Activated CD8-positive, alpha-beta memory T cell treated with anti-CD3 and anti-CD28 coated beads, Interleukin-2, amount 50 U/mL, for 48 hours (primary cell): Measurements from ENCODE around the gene RAB30.

Experiments used
- DNase-seq: peaks from one replicate; pipeline ENCODE4 v3.0.0-alpha.2; 2020

RAB30 gene

DNA sequence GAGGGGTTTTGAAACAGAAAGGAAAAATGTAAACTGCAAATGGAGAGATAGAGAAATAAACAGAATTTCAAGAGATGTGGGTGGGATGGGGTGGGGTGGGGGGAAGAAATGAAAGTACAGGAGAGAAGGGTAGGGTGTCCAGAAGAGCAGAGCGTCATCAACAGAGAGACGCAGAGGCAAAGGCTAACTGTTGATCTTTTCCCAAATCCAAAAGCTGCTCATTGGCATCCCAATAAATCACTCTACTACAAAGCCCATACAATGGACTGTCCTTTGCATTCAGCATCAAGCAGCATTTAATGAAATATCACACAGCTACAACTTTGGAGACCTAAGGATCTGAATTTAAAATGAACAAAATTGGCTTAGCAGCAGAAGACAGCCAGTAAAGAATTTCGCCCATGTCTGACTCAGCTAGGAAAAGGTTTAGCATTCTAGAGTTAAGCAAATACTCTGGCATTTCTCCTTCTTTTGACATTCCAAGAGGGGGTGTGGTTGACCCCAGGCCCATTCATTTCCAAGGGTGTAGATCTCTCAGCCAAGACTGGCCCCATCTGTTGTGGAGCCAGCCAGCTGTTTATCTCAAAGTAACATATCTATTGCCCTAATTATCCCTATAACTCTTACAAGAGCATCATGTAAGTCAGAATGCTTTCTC, 1.5 kb downstream of the RAB30 start:
- DNase-seq, result no peak

DNA sequence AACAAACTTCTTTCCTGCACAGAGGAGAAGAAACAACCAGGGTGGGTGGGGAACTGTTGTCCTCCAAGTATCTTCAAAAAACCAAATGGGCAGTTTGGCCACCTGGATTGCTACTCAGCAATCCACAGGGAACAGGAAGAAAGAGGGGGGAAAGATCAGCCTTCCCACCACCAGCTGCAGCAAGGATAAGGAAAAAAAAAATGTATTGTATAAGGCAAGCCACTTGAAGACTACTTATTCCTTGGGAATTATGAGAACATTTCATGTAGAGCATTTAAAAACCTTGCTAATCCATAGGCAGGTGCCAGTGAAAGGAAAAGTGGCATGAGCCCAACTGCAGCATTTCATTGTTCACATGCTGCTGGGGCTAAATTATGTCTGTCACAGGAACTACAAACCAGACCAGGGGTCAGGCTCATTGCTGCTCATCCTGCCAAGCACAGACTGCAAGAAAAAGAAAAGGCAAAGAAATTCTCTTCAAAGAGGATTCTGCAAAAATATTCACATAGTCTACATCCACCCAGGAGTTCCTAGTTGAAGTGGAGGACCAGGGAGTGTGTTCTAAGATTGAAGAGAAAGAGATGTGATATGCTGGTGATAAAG, 2.2 kb downstream of the RAB30 start:
- no peak for DNase-seq

DNA sequence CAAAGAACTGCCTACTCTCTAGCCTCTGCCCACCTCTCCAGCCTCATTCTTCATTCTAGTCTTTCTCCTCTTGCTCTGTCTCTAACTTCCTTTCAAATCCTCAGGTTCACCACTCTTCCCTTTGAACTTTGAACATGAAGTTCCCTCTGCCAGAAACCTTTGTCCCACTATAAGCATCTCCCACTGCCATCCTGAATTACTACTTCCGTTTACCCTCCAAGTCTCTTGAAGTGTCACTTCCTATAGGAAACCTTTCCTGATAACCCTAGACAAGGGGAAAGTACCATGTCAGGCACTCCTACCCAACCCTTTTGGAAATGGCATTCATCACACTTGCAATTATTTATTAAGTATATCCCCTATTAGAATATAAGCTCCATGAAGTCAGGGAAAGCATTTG, 3.1 kb downstream of the RAB30 start:
- DNase-seq, result no peak

DNA sequence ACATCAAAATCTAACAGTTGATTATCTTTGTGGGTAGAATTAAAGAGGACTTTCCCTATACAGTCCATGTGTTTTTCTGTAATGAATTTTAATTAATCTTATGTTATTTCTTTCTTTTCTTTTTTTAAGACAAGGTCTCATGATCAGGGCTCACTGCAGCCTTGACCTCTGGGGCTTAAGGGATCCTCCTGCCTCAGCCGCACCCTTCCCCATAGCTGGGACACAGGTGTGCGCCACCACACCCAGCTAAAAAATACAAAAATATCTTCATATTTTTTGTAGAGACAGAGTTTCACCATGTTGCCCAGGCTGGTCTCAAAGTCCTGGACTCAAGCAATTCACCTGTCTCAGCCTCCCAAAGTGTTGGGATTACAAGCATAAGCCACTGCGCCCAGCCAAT, 7.7 kb downstream of the RAB30 start:
- DNase-seq, result no peak

DNA sequence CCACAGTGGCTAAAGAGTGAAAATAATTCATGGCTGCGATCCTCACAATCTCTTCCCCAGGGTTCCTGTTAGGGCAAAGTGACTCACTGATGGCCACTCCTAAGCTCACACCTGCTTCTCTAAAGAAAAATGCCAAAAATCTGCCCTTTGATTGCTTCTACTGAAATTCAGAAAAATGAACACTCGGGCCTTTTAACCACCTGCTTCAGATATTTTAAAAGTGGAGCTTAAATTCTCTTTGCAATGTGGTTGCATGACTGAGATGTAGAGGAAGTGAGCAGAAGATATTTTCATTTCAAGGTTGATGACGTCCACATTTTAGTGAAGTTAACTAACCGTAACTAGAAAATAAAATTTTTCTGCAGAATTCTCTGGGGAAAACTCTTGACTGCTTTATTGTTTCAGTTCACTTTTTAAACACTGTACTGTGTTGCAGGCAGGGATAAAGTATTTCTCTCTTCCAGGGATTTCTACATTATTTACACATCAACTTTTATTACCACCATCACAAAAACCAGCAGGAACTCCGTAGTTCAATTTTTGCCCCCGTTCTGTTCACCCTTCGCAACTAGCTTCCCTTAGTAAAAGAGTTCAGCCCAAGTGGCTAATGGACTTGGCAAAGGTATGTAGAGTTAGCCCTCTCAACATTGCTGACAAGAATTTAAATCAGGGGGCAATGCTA, 8.5 kb downstream of the RAB30 start:
- no peak for DNase-seq

DNA sequence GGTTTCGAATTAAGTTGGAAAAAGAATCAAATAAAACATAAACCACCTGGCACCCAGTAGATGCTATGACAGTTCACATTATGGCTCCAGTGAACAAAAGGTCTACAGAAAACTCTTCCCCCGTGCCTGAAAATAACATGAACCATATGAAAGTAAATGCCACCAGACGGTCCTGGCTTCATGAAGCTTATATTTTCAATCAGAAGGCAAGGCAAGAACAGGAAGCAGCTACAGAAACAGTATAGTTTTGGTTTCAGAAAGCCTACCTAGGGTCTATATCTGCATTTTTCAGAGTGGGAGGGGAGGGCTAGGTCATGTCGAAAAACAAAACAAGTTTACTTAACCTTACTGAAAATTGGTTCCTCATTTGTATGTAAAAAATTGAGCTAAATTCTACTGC, 9.8 kb downstream of the RAB30 start:
- no peak for DNase-seq

DNA sequence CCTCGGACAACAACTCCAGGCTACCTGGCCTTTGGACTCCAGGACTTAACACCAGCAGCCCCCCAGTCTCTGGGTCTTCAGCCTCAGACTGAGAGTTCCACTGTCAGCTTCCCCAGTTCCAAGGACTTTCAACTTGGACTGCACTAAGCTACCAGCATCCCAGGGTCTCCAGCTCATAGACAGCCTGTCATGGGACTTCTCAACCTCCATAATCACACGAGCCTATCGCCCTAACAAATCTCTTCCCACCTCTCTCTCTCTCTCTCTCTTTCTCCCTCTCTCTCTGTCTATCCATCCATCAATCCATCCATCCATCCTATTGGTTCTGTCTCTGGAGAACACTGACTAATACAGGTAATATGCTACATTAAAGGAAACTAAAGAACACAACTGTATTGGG, 10.7 kb downstream of the RAB30 start:
- no peak for DNase-seq

DNA sequence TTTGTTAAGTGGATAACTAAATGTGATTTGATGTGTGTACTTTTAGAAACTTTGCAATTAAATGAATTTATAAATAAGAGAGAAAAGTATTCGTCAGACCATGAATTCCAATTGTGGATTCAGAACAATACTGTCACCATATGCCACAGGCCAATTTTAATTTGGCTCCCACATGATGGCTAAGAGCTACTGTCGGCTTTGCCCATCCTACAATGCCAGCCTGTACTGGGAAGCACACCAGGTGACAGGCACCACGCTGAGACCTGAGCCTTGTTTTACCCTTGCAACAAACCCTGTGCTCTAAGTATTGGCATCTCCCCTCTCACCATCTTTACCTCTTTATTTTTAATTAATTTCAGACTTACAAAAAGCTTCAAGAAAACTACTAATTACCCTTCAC, 14.0 kb downstream of the RAB30 start:
- no peak for DNase-seq

DNA sequence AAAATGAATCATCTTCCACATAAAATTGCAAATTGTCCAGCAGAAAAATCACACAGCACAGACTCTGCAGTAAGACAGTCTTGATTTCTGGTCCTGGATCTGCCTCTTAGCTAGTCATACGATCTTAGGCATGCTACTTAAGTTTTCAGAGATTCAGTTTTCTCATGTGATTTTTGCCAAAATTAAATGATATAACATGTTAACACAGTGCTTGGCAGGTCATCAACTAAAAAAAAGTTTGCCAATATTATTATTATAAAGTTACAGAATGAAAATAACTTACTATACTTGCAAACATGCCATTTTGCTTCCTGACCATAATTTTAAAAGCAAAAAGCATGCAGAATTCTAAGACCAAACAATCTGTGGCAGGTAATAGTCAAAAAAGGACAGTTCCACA, 15.1 kb downstream of the RAB30 start:
- no peak for DNase-seq

DNA sequence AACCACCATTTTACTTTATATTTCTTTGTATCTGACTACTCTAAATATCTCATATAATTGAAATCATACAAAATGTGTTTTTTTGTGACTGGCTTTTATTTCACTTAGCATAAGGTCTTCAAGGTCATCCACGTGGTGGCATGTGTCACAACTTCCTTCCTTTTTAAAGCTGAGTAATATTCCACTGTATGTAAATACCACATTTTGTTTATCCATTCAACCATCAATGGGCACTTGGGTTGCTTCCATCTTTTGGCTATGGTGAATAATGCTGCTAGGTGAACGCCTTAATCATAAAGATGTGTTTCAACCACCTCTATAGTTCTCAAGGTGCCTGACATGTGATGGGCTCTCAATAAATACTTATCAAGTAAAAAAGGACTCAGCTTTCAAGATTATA, 15.5 kb downstream of the RAB30 start:
- no peak for DNase-seq

DNA sequence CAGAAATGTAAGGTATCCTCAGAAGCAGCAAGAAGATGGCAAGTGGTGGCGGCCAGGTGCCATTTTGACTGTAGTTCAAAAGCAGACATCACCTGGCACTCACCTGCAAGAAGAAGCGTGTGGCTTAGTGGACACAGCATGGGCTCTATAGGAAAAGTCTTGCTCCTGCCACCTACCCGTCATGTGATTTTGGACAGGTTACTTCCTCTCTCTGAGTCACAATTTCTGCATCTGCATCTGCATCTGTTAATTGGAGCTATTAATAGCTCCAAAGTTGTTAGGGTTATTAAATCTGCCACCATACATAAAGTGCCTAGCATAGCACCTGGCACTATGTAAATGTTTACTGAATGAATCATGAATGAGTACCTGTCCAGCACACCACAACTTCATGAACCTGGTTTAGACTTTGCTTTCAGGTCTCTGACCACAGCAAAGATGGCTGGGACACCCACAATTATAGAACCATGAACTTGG, 16.8 kb downstream of the RAB30 start:
- no peak for DNase-seq

DNA sequence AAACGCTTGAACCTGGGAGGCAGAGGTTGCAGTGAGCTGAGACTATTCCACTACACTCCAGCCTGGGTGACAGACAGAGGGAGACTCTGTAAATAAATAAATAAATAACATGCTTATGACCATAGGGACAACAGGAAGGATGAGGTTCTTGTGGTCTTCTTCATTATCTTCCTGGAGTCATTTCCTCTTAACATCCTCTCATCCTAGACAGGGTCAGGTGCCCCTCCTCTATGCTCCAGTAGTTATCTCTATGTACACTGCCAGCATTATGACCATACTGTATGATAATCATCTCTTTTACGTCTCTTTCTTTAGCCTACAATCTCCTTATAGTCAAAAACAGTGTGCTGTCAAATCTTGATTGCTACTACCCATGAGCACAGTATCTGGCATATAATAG, 17.7 kb downstream of the RAB30 start:
- no peak for DNase-seq

DNA sequence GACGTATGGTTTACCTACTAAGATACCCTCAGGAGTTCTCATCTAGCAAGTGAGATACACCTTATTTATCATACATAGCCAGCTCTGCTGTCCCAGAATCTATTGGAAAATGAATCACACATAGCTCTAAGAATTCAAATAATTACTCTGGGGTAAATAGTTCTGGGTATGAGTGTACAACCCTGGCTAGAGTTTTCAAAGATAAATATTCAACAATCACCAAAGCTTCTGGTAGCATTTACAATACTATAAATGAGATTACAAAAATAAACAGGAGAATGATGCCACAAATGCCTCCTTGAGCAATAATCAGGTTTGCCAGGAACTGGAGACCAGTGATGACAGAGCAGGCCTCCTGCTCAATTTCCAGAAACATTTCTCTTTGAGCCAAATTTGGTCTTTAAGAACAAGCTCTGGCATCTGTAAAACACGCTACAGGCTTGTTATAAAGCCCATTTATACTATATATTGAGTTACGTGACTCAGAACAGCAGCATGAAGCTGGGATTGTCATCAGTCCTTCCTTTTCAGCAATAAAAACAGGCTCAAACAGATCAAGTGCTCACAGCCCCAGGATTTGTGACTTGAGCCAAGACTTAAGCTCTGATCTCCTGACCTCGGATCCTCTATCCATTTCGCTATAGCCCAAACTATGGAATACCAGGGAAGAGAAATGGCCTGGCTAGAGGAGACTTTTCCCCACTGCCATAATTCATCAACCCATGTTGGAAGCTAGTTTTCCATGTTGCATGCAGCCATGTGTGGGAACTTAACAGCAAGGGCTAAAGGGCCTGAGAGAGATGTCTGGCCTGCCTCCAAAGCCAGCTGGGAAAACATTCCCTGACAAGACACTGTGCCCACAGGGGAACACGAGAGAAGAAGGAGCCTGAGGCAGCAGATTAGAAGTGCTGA, 19.7 kb downstream of the RAB30 start:
- DNase-seq, result no peak

DNA sequence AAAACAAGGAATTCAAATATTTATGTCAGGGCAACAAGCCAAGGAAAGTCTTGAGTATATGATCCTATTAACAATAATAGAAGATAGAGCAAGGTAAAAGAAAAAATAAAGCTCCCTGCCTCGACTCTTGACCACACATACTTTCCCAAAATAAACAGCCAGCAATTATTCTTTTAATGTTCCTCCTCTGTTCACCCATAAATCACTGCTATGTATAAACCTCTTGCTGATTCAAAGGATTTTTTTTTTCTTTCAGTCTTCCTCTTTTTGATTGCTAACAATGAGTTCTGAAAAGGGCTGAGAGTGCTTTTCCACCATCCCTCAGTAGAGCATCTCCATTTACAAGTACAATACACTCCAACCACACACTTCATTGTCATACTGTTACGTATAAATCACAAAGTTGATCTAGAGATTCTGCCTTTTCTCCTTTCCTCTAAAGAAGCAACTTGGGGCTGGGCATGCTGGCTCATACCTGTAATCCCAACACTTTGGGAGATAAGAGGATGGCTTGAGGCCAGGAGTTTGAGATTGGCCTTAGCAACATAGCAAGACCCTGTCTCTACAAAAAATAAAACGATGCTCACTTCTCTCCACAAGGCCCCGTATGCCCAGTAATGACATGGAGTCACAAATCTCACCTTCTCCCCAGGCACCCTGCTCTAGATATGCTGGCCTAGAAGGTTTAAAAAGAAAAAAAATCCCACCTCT, 24.0 kb downstream of the RAB30 start:
- DNase-seq, result no peak

DNA sequence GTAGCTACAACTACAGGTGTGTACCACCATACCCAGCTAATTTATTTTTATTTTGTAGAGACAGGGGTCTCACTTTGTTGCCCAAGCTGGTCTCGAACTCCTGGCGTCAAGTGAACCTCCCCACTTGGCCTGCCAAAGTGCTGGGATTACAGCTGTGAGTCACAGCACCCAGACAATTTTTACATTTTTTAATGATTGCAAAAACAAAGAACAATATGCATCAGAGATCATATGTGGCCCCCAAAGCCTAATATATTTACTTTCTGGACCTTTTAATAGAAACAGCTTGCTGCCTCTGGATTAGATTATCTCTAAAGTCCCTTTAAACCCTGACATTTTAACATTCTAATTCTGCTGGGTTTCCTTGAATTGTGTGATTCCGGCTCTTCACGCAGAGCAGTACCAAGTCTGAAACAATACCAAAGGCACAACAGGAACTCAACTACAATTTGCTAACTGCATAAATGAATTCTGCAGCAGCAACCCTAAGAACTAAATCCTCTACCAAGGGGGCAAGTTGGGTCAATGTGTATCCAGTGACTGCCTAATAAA, 25.0 kb downstream of the RAB30 start:
- DNase-seq, result no peak

DNA sequence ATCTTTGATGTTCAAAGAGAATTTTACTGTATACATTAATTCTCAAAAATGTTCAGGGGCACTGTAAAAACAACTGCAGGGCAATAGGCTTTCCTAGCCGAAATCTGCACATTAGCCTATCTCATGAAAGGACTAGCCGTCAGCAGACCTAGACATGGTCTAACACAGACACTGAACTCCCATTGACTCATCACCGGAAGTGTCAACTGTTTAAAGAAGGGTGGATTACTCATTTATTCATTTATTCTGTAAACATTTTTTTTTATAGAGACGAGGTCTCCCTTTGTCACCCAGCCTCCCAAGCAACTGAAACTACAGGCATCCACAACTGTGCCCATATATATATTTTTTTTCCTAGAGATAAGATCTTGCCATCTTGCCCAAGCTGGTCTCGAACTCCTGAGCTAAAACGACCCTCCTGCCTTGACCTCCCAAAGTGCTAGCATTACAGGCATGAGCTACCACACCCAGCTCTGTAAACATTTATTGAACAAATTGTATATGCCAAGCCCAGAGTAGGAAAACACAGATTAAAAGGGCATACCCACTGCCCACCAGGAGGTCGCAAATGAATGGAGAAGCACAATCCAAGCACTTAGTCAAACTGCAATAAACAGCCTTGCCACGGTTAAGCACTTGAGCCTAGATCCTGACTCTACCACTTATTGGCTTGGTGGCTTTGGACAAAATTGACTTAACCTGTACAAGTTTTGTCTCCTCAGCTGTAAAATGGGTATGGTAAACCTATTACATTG, 26.6 kb downstream of the RAB30 start:
- DNase-seq, result no peak

DNA sequence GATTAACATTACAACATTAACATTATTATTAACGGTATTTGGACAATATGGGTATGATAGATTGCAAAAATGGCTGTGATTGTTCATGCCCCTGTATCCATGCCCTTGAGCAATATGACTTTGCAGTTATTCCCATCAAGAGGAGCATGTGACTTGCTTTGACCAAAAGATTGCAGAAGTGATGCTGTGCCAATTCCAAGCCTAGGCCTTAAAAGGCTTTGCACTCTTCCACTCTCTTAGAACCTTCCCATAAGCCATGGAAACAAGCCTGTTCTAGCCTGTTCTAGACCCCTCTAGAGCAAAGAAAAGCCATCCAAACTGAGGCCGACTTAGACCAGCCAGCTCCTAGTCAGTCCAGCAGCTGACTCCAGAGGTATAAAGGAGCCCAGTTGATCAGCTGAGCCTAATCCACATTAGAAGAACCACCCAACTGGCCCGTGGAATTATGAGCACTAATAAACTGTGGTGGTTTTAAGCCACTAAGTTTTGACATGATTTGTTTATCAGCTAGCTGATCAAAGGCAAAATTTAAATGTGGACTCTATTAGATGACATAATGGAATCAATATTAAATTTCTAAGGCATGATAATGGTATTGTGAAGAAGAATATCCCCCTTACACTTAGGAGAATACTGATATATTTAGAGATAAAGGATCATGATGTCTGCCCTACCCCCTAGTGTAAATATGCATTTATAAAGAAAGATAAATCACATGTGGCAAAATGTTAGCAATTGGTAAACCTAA, 28.6 kb downstream of the RAB30 start:
- DNase-seq, result no peak

DNA sequence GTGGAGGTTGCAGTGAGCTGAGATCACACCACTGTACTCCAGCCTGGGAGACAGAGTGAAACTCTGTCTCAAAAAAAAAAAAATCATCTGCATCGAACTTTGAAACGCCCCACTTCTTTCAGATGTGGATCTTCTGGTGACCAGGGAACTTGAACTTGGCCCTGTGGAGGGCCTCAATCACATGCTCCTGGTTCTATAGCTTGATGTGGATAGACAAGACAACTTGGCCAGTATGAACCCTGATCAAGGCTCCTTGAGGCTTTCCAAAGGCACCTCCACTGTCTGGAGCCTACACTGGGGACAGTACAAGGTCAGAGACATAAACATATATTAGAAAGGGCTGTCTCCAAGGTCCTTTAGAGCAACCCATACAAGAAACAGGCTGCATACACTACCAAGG, 30.6 kb downstream of the RAB30 start:
- no peak for DNase-seq

DNA sequence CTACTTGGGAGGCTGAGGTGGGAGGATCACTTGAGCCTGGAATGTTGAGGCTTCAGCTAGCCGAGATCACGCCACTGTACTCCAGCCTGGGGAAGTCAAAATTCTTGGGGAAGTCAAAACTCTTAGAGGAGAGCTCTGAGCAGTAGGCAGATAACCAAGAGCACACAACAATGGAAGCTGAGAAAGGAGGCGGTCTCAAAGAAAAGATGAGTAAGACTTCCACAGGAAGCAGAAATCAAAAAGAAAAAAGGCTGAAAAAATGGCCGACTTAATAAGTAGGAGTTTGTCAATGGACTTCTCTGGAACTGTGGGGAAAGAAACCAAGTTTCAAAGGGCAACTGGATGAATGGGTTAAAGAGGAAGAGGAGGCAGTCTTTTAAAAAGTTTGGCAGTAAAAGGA, 32.1 kb downstream of the RAB30 start:
- DNase-seq, result no peak

DNA sequence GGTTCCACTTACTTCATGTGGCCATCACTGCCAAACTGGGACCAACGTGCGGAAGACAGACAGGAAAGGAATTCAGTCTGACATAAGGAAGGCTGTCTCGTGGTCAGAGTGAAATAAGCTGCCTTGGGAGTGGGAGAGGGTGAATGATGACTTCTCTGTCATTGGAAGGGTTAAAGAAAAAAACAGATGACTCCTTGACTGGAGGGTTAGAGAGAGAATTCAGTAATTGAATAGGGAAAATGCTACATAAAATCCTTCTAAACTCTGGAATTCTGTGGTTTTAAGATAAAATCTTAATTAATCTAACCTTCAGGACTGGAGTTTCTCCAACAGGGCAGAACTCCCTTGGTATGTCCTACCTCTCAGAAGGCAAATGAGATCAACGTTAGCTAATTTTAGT, 33.8 kb downstream of the RAB30 start:
- no peak for DNase-seq

DNA sequence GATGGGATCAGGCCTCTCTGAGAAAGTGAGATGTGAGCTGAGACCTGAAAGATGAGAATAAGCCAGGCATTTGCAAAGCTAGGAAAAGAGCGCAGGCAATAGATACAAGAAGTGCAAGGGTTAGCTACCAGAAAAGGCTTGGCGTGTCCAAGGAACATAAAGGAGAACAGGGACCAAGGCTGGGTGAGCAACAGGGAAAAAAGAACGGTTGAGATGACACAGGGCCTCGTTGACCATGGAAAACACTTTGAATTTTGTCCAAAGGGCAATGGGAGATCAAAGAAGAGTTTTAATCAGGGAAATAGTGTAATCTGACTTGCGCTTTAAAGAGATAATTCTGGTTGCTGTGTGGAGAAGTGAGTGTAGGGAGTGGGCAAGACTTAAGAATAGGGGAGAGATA, 35.0 kb downstream of the RAB30 start:
- DNase-seq, result no peak
